ENCODE data around the gene KPNA3. TPM values are rescaled to one million over a fixed set of nuclear protein-coding genes. Genes with fewer than 3 reads are reported as not detected.
"Not testable (repeated sequence)": the region's sequence is repeated elsewhere in the genome, so short reads cannot be mapped to it uniquely, and the experiment has no call there.

KPNA3 gene
- total and polyA plus RNA-seq, 4 donors: 11.6 to 29.9 (median 26.0) TPM

- 80 to 92% methylated on average over 6 of the region's 6 CpGs for WGBS, 2 donors
Measured at GRCh38 chr13:49777746-49778614, 14.5 kb downstream of the KPNA3 start.

GRCh38 chr13:49776871-49777270 lies 15.6 kb downstream of the KPNA3 start:
- ATAC-seq (ENCODE audit: low FRiP score) (no peak), DNase-seq (no peak)
- Histone ChIP-seq H3K36me3 (ENCODE audit: control insufficient read depth in 1 of 2, insufficient read depth in 2 of 2, low read length in 1 of 2) (no peaks in the 10 kb centered on the region), H3K27me3 (ENCODE audit: control insufficient read depth in 1 of 2, insufficient read depth in 2 of 2, low read length in 1 of 2) (no peaks in the 10 kb centered on the region), H3K27ac (ENCODE audit: low read depth in 1 of 2, low read length in 2 of 2) (no peak overlapping the region), H3K4me3 (ENCODE audit: low read length in 2 of 2) (no peak overlapping the region), H3K4me1 (ENCODE audit: control insufficient read depth in 1 of 2, insufficient read depth in 2 of 2, low read length in 2 of 2) (no peaks in the 10 kb centered on the region), H3K9me3 (ENCODE audit: control insufficient read depth, low read length) (no peaks in the 10 kb centered on the region)
- intact Hi-C loops (cut with DNase I): no loop called here

More at GRCh38 chr13:49777746-49778614, 14.5 kb downstream of the KPNA3 start:
- no peak overlapping the region for H3K27ac ChIP-seq (ENCODE audit: low read depth in 1 of 2, low read length in 2 of 2)
- DNase-seq: no peak
- no peaks in the 10 kb centered on the region for H3K36me3 ChIP-seq (ENCODE audit: control insufficient read depth in 1 of 2, insufficient read depth in 2 of 2, low read length in 1 of 2)
- intact Hi-C loops (cut with DNase I): no loop called here
- ATAC-seq (ENCODE audit: low FRiP score): no peak
- H3K9me3 ChIP-seq (ENCODE audit: control insufficient read depth, low read length): no peaks in the 10 kb centered on the region
- no peaks in the 10 kb centered on the region for H3K4me1 ChIP-seq (ENCODE audit: control insufficient read depth in 1 of 2, insufficient read depth in 2 of 2, low read length in 2 of 2)
- H3K4me3 ChIP-seq (ENCODE audit: low read length in 2 of 2): no peak overlapping the region
- H3K27me3 ChIP-seq (ENCODE audit: control insufficient read depth in 1 of 2, insufficient read depth in 2 of 2, low read length in 1 of 2): no peaks in the 10 kb centered on the region

- intact Hi-C loops (cut with DNase I): no loop called here
- DNase-seq: no peak
- 86 to 88% methylated on average over 2 of the region's 2 CpGs for WGBS, 2 donors
Measured at GRCh38 chr13:49774376-49775005, 18.0 kb downstream of the KPNA3 start.

GRCh38 chr13:49772828-49773227 lies 19.7 kb downstream of the KPNA3 start:
- Histone ChIP-seq H3K4me3 (ENCODE audit: low read length in 2 of 2) (no peak overlapping the region), H3K27ac (ENCODE audit: low read depth in 1 of 2, low read length in 2 of 2) (no peak overlapping the region), H3K4me1 (ENCODE audit: control insufficient read depth in 1 of 2, insufficient read depth in 2 of 2, low read length in 2 of 2) (no peaks in the 10 kb centered on the region), H3K27me3 (ENCODE audit: control insufficient read depth in 1 of 2, insufficient read depth in 2 of 2, low read length in 1 of 2) (no peaks in the 10 kb centered on the region), H3K9me3 (ENCODE audit: control insufficient read depth, low read length) (no peaks in the 10 kb centered on the region), H3K36me3 (ENCODE audit: control insufficient read depth in 1 of 2, insufficient read depth in 2 of 2, low read length in 1 of 2) (no peaks in the 10 kb centered on the region)
- intact Hi-C loops (cut with DNase I): no loop called here
- DNase-seq (no peak), ATAC-seq (ENCODE audit: low FRiP score) (no peak)
- 90 to 92% methylated on average over 2 of the region's 2 CpGs for WGBS, 2 donors

More at GRCh38 chr13:49774376-49775005, 18.0 kb downstream of the KPNA3 start:
- Histone ChIP-seq H3K27me3 (ENCODE audit: control insufficient read depth in 1 of 2, insufficient read depth in 2 of 2, low read length in 1 of 2) (no peaks in the 10 kb centered on the region), H3K4me3 (ENCODE audit: low read length in 2 of 2) (no peak overlapping the region), H3K36me3 (ENCODE audit: control insufficient read depth in 1 of 2, insufficient read depth in 2 of 2, low read length in 1 of 2) (no peaks in the 10 kb centered on the region), H3K9me3 (ENCODE audit: control insufficient read depth, low read length) (no peaks in the 10 kb centered on the region), H3K27ac (ENCODE audit: low read depth in 1 of 2, low read length in 2 of 2) (no peak overlapping the region), H3K4me1 (ENCODE audit: control insufficient read depth in 1 of 2, insufficient read depth in 2 of 2, low read length in 2 of 2) (no peaks in the 10 kb centered on the region)
- ATAC-seq (ENCODE audit: low FRiP score): no peak

GRCh38 chr13:49761811-49762210 lies 30.7 kb downstream of the KPNA3 start:
- H3K36me3 ChIP-seq (ENCODE audit: control insufficient read depth in 1 of 2, insufficient read depth in 2 of 2, low read length in 1 of 2); H3K9me3 ChIP-seq (ENCODE audit: control insufficient read depth, low read length); ATAC-seq (ENCODE audit: low FRiP score); H3K27me3 ChIP-seq (ENCODE audit: control insufficient read depth in 1 of 2, insufficient read depth in 2 of 2, low read length in 1 of 2); intact Hi-C loops (cut with DNase I); DNase-seq; H3K4me3 ChIP-seq (ENCODE audit: low read length in 2 of 2); H3K27ac ChIP-seq (ENCODE audit: low read depth in 1 of 2, low read length in 2 of 2); H3K4me1 ChIP-seq (ENCODE audit: control insufficient read depth in 1 of 2, insufficient read depth in 2 of 2, low read length in 2 of 2): not testable (repeated sequence)
- WGBS, 2 donors: 95 to 99% methylated on average over 26 to 32 of the region's 32 CpGs

GRCh38 chr13:49760558-49760957 lies 31.9 kb downstream of the KPNA3 start:
- no peak overlapping the region for H3K27ac ChIP-seq (ENCODE audit: low read depth in 1 of 2, low read length in 2 of 2)
- no peak for ATAC-seq (ENCODE audit: low FRiP score)
- H3K9me3 ChIP-seq (ENCODE audit: control insufficient read depth, low read length): no peaks in the 10 kb centered on the region
- peaks cover 2% of the 10 kb centered on the region in 2 donors for H3K4me1 ChIP-seq (ENCODE audit: control insufficient read depth in 1 of 2, insufficient read depth in 2 of 2, low read length in 2 of 2)
- no peaks in the 10 kb centered on the region for H3K27me3 ChIP-seq (ENCODE audit: control insufficient read depth in 1 of 2, insufficient read depth in 2 of 2, low read length in 1 of 2)
- H3K36me3 ChIP-seq (ENCODE audit: control insufficient read depth in 1 of 2, insufficient read depth in 2 of 2, low read length in 1 of 2): no peaks in the 10 kb centered on the region
- no peak for DNase-seq
- 94 to 96% methylated on average over 5 of the region's 5 CpGs for WGBS, 2 donors
- intact Hi-C loops (cut with DNase I): no loop called here
- H3K4me3 ChIP-seq (ENCODE audit: low read length in 2 of 2): no peak overlapping the region

GRCh38 chr13:49759503-49759902 lies 33.0 kb downstream of the KPNA3 start:
- ATAC-seq (ENCODE audit: low FRiP score): no peak
- H3K36me3 ChIP-seq (ENCODE audit: control insufficient read depth in 1 of 2, insufficient read depth in 2 of 2, low read length in 1 of 2): no peaks in the 10 kb centered on the region
- WGBS, 2 donors: 75 to 91% methylated on average over 3 of the region's 3 CpGs

GRCh38 chr13:49756263-49756662 lies 36.2 kb downstream of the KPNA3 start:
- no peak overlapping the region for H3K4me3 ChIP-seq (ENCODE audit: low read length in 2 of 2)
- H3K27ac ChIP-seq (ENCODE audit: low read depth in 1 of 2, low read length in 2 of 2): no peak overlapping the region
- ATAC-seq (ENCODE audit: low FRiP score): no peak
- no peaks in the 10 kb centered on the region for H3K27me3 ChIP-seq (ENCODE audit: control insufficient read depth in 1 of 2, insufficient read depth in 2 of 2, low read length in 1 of 2)
- peaks cover 0 to 2% of the 10 kb centered on the region in 2 donors for H3K4me1 ChIP-seq (ENCODE audit: control insufficient read depth in 1 of 2, insufficient read depth in 2 of 2, low read length in 2 of 2)
- DNase-seq: no peak
- no peaks in the 10 kb centered on the region for H3K36me3 ChIP-seq (ENCODE audit: control insufficient read depth in 1 of 2, insufficient read depth in 2 of 2, low read length in 1 of 2)
- H3K9me3 ChIP-seq (ENCODE audit: control insufficient read depth, low read length): no peaks in the 10 kb centered on the region
- intact Hi-C loops (cut with DNase I): no loop called here
- WGBS, 2 donors: 72 to 99% methylated on average over 2 of the region's 2 CpGs

More at GRCh38 chr13:49759503-49759902, 33.0 kb downstream of the KPNA3 start:
- peaks cover 2% of the 10 kb centered on the region in 2 donors for H3K4me1 ChIP-seq (ENCODE audit: control insufficient read depth in 1 of 2, insufficient read depth in 2 of 2, low read length in 2 of 2)
- no peak overlapping the region for H3K4me3 ChIP-seq (ENCODE audit: low read length in 2 of 2)
- no peaks in the 10 kb centered on the region for H3K27me3 ChIP-seq (ENCODE audit: control insufficient read depth in 1 of 2, insufficient read depth in 2 of 2, low read length in 1 of 2)
- intact Hi-C loops (cut with DNase I): no loop called here
- no peak for DNase-seq
- H3K27ac ChIP-seq (ENCODE audit: low read depth in 1 of 2, low read length in 2 of 2): no peak overlapping the region
- H3K9me3 ChIP-seq (ENCODE audit: control insufficient read depth, low read length): no peaks in the 10 kb centered on the region

GRCh38 chr13:49754146-49754545 lies 38.3 kb downstream of the KPNA3 start:
- 92 to 95% methylated on average over 4 of the region's 4 CpGs for WGBS, 2 donors
- Histone ChIP-seq H3K4me1 (ENCODE audit: control insufficient read depth in 1 of 2, insufficient read depth in 2 of 2, low read length in 2 of 2) (peaks cover 0 to 2% of the 10 kb centered on the region in 2 donors), H3K27me3 (ENCODE audit: control insufficient read depth in 1 of 2, insufficient read depth in 2 of 2, low read length in 1 of 2) (no peaks in the 10 kb centered on the region), H3K36me3 (ENCODE audit: control insufficient read depth in 1 of 2, insufficient read depth in 2 of 2, low read length in 1 of 2) (no peaks in the 10 kb centered on the region), H3K9me3 (ENCODE audit: control insufficient read depth, low read length) (no peaks in the 10 kb centered on the region), H3K4me3 (ENCODE audit: low read length in 2 of 2) (no peak overlapping the region), H3K27ac (ENCODE audit: low read depth in 1 of 2, low read length in 2 of 2) (no peak overlapping the region)
- DNase-seq (no peak), ATAC-seq (ENCODE audit: low FRiP score) (no peak)
- intact Hi-C loops (cut with DNase I): no loop called here

Measured in aorta (tissue), 5 donors.